CD4-positive, alpha-beta memory T cell (primary cell): ENCODE measurements around the gene SAMD4A. TPM values are rescaled to one million over a fixed set of nuclear protein-coding genes. Genes with fewer than 3 reads are reported as not detected.

ENCODE experiments used
- CTCF ChIA-PET: fragments of 350-600 bp; sonication (Branson Sonifier 250); formaldehyde crosslinking; loops from one replicate; lab custom pipeline; 2021; ENCODE audit warnings: inconsistent platforms; ENCODE audit not compliant: partially characterized antibody; lab: Charles Lee
- POLR2A ChIA-PET: fragments of 350-600 bp; sonication (Branson Sonifier 250); formaldehyde crosslinking; loops from one replicate; lab custom pipeline; 2021; ENCODE audit not compliant: partially characterized antibody; lab: Charles Lee
- DNase-seq, 5 donors: peaks; one replicate each; pipeline versions ENCODE4 v3.0.0 to v3.0.0-alpha.2; 2020 to 2022; ENCODE audit warnings: mixed read lengths in 1 of 5
- H3K27ac ChIP-seq: one replicate; pipeline ENCODE4 v1.7.0; 2013; ENCODE audit warnings: low read depth, low read length
- H3K27me3 ChIP-seq: 2 replicates; pipeline ENCODE4 v1.7.0; 2013; ENCODE audit warnings: mild to moderate bottlenecking, low read length, moderate library complexity; ENCODE audit not compliant: insufficient read depth
- H3K36me3 ChIP-seq: 2 replicates; pipeline ENCODE4 v1.7.0; 2013; ENCODE audit warnings: mild to moderate bottlenecking, low read length, moderate library complexity; ENCODE audit not compliant: insufficient read depth
- H3K4me1 ChIP-seq: 2 replicates; pipeline ENCODE4 v1.7.0; 2013; ENCODE audit warnings: mild to moderate bottlenecking, low read length, moderate library complexity; ENCODE audit not compliant: insufficient read depth
- H3K4me3 ChIP-seq, 2 donors: one replicate each; pipeline ENCODE4 v1.7.0; 2013; ENCODE audit warnings: low read length in 2 of 2, mild to moderate bottlenecking in 1 of 2
- H3K9me3 ChIP-seq, 2 donors: one replicate each; pipeline ENCODE4 v1.7.0; 2013; ENCODE audit warnings: low read length in 2 of 2, control low read depth in 1 of 2; ENCODE audit not compliant: control insufficient read depth in 1 of 2
- H3K27ac Mint-ChIP-seq, 7 donors: one replicate each; pipeline ENCODE4 v1.8.0; 2020 to 2021; ENCODE audit warnings: mixed read lengths in 7 of 7, mild to moderate bottlenecking in 6 of 7, inconsistent platforms in 3 of 7, moderate library complexity in 3 of 7
- H3K27me3 Mint-ChIP-seq, 2 donors: one replicate each; pipeline ENCODE4 v1.8.0; 2020 to 2021; ENCODE audit warnings: mixed read lengths in 2 of 2
- H3K36me3 Mint-ChIP-seq, 2 donors: one replicate each; pipeline ENCODE4 v1.8.0; 2020 to 2021; ENCODE audit warnings: mixed read lengths in 2 of 2, inconsistent platforms in 1 of 2, mild to moderate bottlenecking in 1 of 2
- H3K4me1 Mint-ChIP-seq, 4 donors: one replicate each; pipeline ENCODE4 v1.8.0; 2020 to 2021; ENCODE audit warnings: mixed read lengths in 4 of 4, mild to moderate bottlenecking in 1 of 4
- H3K4me3 Mint-ChIP-seq, 8 donors: one replicate each; pipeline ENCODE4 v1.8.0; 2020 to 2021; ENCODE audit warnings: mixed read lengths in 8 of 8, mild to moderate bottlenecking in 7 of 8, moderate library complexity in 6 of 8, inconsistent platforms in 3 of 8
- H3K9me3 Mint-ChIP-seq, 8 donors: one replicate each; pipeline ENCODE4 v1.8.0; 2020 to 2021; ENCODE audit warnings: mixed read lengths in 8 of 8, mild to moderate bottlenecking in 5 of 8, inconsistent platforms in 3 of 8, moderate library complexity in 1 of 8
- intact Hi-C: fragments of 100-400 bp; cut with micrococcal nuclease; formaldehyde crosslinking; loops from one replicate; pipeline ENCODE4 v1.15.1; 2023
- polyA plus RNA-seq, 2 donors: library from polyadenylated mRNA; unstranded; fragments of 300-500 nt; fragmentation: Illumina TruSeq; gene quantifications; one replicate each; pipeline ENCODE4 v1.2.3, GENCODE V29; 2021
- total RNA-seq, 2 experiments: library from RNA; stranded (reverse); gene quantifications; one replicate each; pipeline ENCODE4 v1.2.3, GENCODE V29; 2021

SAMD4A gene
- total and polyA plus RNA-seq, 4 experiments from 2014 or later: 0.72 to 1.4 (median 0.93) TPM; not detected in 1

DNA sequence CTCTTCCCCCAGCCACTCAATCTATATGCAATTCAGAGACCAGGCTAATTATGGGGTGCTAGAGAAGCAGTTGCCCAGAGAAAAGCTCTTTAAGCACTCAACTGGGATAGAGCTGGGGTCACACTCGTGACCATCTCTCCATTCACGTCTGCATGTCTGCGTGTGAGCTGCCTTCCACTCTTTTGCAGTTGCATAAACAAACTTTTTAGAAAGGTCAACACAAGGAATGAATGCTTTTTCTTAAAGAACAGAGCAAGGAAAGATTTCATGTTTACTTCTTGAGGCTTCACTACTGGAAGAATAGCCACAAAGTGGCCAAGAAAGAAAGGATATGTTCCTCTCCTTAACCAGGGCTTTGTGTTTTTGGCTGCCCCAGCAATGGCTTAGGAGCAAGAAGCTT is 151.1 kb downstream of the SAMD4A start:
- Histone ChIP-seq H3K4me1 (no peaks in the 10 kb centered on the region), H3K9me3 (no peaks in the 10 kb centered on the region), H3K4me3 (no peak overlapping the region), H3K27me3 (no peaks in the 10 kb centered on the region), H3K36me3 (no peaks in the 10 kb centered on the region), H3K27ac (no peak overlapping the region)
- Mint-ChIP-seq H3K27me3 (peaks cover 3% of the 10 kb centered on the region in 2 donors), H3K36me3 (no peaks in the 10 kb centered on the region), H3K4me1 (no peaks in the 10 kb centered on the region), H3K4me3 (no peak overlapping the region), H3K9me3 (peaks cover 0 to 4% (median 0%) of the 10 kb centered on the region in 8 donors), H3K27ac (no peak overlapping the region)
- CTCF ChIA-PET: interaction anchor here (1.2 kb wide), 1 partner anchor 55 kb away, joined by 5 read pairs; no protein-coding TSS in a partner anchor
- POLR2A ChIA-PET: no interaction called here
- DNase-seq: no peak
- intact Hi-C loops: no loop called here

DNA sequence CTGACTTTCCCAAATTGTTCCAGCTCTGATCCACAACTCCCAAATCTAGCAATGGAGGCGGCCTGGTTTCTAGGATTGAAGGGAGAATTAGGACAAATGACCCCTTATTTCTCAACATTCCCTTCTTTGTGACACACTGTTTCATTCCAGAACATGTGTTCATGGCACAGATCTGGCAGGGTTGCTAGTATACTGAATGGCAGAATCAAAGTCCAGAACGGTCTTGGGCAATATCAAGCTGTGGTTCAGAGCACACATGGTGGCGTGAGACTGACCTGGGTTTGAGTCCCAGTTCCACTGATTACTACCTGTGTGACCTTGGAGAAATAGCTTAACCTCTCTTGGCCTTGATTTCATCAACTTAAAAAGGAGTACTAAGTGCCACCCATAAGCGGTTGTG is 152.5 kb downstream of the SAMD4A start:
- Mint-ChIP-seq H3K27me3 (peaks cover 3 to 6% of the 10 kb centered on the region in 2 donors), H3K36me3 (no peaks in the 10 kb centered on the region), H3K27ac (no peak overlapping the region), H3K9me3 (peaks cover 0 to 4% (median 0%) of the 10 kb centered on the region in 8 donors), H3K4me1 (no peaks in the 10 kb centered on the region), H3K4me3 (no peak overlapping the region)
- Histone ChIP-seq H3K9me3 (no peaks in the 10 kb centered on the region), H3K27me3 (no peaks in the 10 kb centered on the region), H3K36me3 (no peaks in the 10 kb centered on the region), H3K27ac (no peak overlapping the region), H3K4me1 (no peaks in the 10 kb centered on the region), H3K4me3 (no peak overlapping the region)
- CTCF ChIA-PET: interaction anchor here (1.0 kb wide), 1 partner anchor 54 kb away, joined by 4 read pairs; no protein-coding TSS in a partner anchor
- POLR2A ChIA-PET: no interaction called here
- no peak for DNase-seq
- intact Hi-C loops: no loop called here

DNA sequence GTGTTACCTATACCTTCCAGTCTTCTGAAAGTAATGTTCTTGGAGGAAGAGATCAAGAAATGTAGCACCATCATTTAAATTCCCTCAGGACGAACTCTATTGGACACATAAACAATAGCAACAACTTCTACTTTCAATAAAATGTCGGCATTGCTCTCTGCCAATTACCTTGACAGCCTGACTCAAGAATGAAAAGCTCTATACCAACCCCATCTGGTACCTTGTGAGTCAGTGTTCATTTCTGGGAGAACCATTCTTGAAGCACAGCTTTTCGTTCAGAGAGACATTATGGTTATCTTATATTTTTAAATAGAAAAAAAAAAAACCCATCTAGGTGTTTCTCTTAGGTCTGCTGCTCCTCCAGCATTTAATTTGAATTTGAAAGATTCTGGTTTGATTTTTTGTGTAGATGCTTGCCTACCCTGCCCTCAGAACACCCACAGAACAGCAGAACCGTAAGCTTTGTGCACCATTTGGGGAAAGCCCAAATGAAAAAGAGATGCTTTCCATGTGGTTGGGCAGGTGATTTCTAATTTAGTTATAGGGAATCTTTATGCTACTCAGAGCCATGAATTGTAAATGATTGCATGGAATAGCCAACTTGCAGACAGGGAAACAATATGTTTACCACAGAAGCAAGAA is 156.0 kb downstream of the SAMD4A start:
- Histone ChIP-seq H3K4me1 (no peaks in the 10 kb centered on the region), H3K36me3 (no peaks in the 10 kb centered on the region), H3K27me3 (no peaks in the 10 kb centered on the region), H3K27ac (no peak overlapping the region), H3K4me3 (no peak overlapping the region), H3K9me3 (no peaks in the 10 kb centered on the region)
- peak in 1 of 5 donors; percentile 21 for DNase-seq
- CTCF ChIA-PET: interaction anchor here (1.3 kb wide), 1 partner anchor 159 kb away, joined by 5 read pairs; no protein-coding TSS in a partner anchor
- intact Hi-C loops: loop anchor here (1.0 kb wide), 1 partner anchor 159 kb away; no protein-coding TSS in a partner anchor
- H3K27ac Mint-ChIP-seq: no peak overlapping the region
- peaks cover 0 to 4% (median 0%) of the 10 kb centered on the region in 8 donors for H3K9me3 Mint-ChIP-seq
- H3K36me3 Mint-ChIP-seq: no peaks in the 10 kb centered on the region
- POLR2A ChIA-PET: no interaction called here
- H3K27me3 Mint-ChIP-seq: peaks cover 3 to 5% of the 10 kb centered on the region in 2 donors
- no peak overlapping the region for H3K4me3 Mint-ChIP-seq
- H3K4me1 Mint-ChIP-seq: no peaks in the 10 kb centered on the region

DNA sequence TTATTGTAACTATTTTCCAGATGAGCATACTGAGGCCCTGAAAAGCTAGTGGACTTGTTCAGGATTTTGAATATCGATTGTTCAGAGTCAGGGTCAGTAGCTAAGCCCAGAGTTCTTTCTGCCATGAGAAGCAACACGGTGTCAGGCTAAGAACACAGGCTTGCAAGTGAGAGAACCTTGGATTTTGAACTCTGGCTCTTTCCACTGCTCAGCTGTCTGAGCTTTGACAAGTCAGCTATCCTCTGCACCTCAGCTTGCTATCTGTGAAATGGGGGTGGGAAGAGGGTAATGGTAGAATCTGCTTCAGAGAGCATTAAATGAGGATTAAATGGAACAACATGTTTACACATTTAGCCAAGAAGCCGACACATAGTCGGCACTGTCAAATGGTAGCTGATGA is 157.2 kb downstream of the SAMD4A start:
- H3K4me1 Mint-ChIP-seq: peaks cover 0 to 2% (median 0%) of the 10 kb centered on the region in 4 donors
- intact Hi-C loops: no loop called here
- Histone ChIP-seq H3K27me3 (no peaks in the 10 kb centered on the region), H3K4me3 (no peak overlapping the region), H3K4me1 (peaks cover 1% of the 10 kb centered on the region), H3K36me3 (no peaks in the 10 kb centered on the region), H3K9me3 (no peaks in the 10 kb centered on the region), H3K27ac (no peak overlapping the region)
- peaks cover 3 to 7% of the 10 kb centered on the region in 2 donors for H3K27me3 Mint-ChIP-seq
- DNase-seq: no peak
- H3K4me3 Mint-ChIP-seq: no peak overlapping the region
- no peak overlapping the region for H3K27ac Mint-ChIP-seq
- no peaks in the 10 kb centered on the region for H3K36me3 Mint-ChIP-seq
- peaks cover 0 to 4% (median 0%) of the 10 kb centered on the region in 8 donors for H3K9me3 Mint-ChIP-seq
- CTCF ChIA-PET: no interaction called here
- POLR2A ChIA-PET: no interaction called here

DNA sequence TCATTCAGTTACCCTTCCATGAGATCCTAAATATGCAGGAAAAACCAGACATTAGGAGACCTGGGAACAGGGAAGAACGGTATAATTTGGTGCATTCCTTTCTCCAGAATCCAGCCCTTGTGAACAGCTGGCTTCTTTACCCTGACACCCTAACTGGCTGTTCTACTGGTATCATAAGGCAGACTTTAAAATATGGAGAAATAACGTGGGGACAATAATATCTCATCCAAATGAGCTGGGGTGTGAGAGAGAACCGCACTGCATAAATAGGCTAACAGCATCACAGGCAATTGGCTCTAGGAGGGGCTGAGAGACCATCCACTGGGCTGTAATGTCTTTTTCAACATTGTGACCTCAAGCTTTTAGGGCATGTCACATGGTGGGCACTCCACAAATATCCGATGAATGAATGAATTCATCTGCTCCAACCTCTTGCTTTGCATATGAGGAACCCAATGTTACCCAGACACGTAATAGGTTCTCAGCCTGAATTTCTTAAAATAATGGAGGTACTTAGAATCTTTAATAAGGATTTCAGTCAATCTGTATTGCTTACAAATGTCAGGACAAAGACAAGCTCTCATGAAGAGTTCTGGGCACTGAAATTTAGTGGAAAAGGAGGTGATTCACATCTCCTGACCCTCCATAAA is 157.9 kb downstream of the SAMD4A start:
- ChIA-PET POLR2A (no interaction called here), CTCF (no interaction called here)
- Mint-ChIP-seq H3K27ac (no peak overlapping the region), H3K36me3 (no peaks in the 10 kb centered on the region), H3K27me3 (peaks cover 3 to 7% of the 10 kb centered on the region in 2 donors), H3K4me1 (peaks cover 3 to 5% (median 4%) of the 10 kb centered on the region in 4 donors), H3K4me3 (no peak overlapping the region), H3K9me3 (peaks cover 0 to 4% (median 0%) of the 10 kb centered on the region in 8 donors)
- no peak overlapping the region for H3K4me3 ChIP-seq
- H3K27me3 ChIP-seq: no peaks in the 10 kb centered on the region
- H3K9me3 ChIP-seq: no peaks in the 10 kb centered on the region
- H3K36me3 ChIP-seq: no peaks in the 10 kb centered on the region
- no peak overlapping the region for H3K27ac ChIP-seq
- DNase-seq: no peak
- peaks cover 8% of the 10 kb centered on the region for H3K4me1 ChIP-seq
- intact Hi-C loops: no loop called here

DNA sequence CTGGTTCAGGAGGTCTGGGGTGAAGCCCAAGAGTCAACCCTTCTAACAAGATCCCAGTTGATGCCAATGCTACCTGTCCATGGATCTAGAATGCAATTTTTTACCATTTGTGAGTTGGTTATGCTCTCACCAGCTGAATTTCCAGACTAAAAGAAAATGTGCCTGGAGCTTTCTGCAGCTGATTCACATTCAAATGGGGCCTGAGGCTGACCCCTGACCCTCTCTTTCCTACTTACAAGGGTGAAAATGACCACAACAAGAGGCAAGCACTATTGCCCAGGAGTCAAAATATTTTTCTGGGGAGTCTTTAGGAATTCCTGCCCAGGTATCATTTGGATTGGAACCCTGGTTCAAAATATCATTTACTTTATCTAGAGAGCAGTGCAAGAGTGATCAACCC is 159.1 kb downstream of the SAMD4A start:
- CTCF ChIA-PET: no interaction called here
- POLR2A ChIA-PET: no interaction called here
- peaks cover 3 to 7% of the 10 kb centered on the region in 2 donors for H3K27me3 Mint-ChIP-seq
- no peak overlapping the region for H3K4me3 ChIP-seq
- H3K27ac ChIP-seq: no peak overlapping the region
- H3K36me3 ChIP-seq: no peaks in the 10 kb centered on the region
- no peaks in the 10 kb centered on the region for H3K27me3 ChIP-seq
- H3K9me3 ChIP-seq: no peaks in the 10 kb centered on the region
- intact Hi-C loops: no loop called here
- peaks cover 11 to 14% (median 12%) of the 10 kb centered on the region in 4 donors for H3K4me1 Mint-ChIP-seq
- H3K9me3 Mint-ChIP-seq: no peaks in the 10 kb centered on the region
- no peaks in the 10 kb centered on the region for H3K36me3 Mint-ChIP-seq
- H3K27ac Mint-ChIP-seq: no peak overlapping the region
- no peak for DNase-seq
- H3K4me3 Mint-ChIP-seq: no peak overlapping the region
- peaks cover 16% of the 10 kb centered on the region for H3K4me1 ChIP-seq

DNA sequence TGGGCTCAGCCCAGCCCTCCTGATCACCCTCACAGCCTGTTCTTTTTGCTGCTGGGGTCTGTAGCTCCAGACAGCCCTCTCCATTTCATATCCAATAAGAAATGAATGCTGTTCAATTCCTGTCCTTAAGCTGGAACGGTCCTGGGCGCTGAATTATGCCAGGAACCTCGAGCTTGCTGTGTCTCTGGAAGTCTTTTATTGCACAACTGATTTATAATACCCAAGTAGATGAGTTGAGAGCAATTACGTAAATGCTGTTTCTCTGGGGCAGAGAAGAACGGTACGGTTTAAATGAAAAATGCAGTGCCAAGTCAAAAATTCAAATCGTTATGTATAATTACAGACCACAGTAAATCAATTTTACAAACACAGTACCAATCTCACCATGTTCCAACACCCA is 161.0 kb downstream of the SAMD4A start:
- H3K4me3 ChIP-seq: no peak overlapping the region
- POLR2A ChIA-PET: no interaction called here
- H3K27me3 Mint-ChIP-seq: peaks cover 3 to 7% of the 10 kb centered on the region in 2 donors

More for the DNA sequence above, 161.0 kb downstream of the SAMD4A start:
- intact Hi-C loops: no loop called here
- H3K36me3 ChIP-seq: no peaks in the 10 kb centered on the region
- H3K4me1 ChIP-seq: peaks cover 16% of the 10 kb centered on the region
- H3K27ac Mint-ChIP-seq: no peak overlapping the region
- no peaks in the 10 kb centered on the region for H3K9me3 Mint-ChIP-seq
- no peak overlapping the region for H3K27ac ChIP-seq
- H3K27me3 ChIP-seq: no peaks in the 10 kb centered on the region
- no peaks in the 10 kb centered on the region for H3K36me3 Mint-ChIP-seq
- CTCF ChIA-PET: interaction anchor here (0.9 to 1.3 kb wide), 2 partner anchors 35 to 164 kb away, joined by 4 read pairs; no protein-coding TSS in a partner anchor
- no peaks in the 10 kb centered on the region for H3K9me3 ChIP-seq
- no peak overlapping the region for H3K4me3 Mint-ChIP-seq
- DNase-seq: no peak
- H3K4me1 Mint-ChIP-seq: peaks cover 11 to 14% (median 12%) of the 10 kb centered on the region in 4 donors
